IMR-90 (cell line): ENCODE results near the gene KLHL6. TPM values are rescaled to one million over a fixed set of nuclear protein-coding genes. Genes with fewer than 3 reads are reported as not detected.
"Not testable (repeated sequence)": the region's sequence is repeated elsewhere in the genome, so short reads cannot be mapped to it uniquely, and the experiment has no call there.

Experiments used
- ATAC-seq: fragments of 200-7000 bp; cut with Tn5 transposase; 2 replicates; pipeline ENCODE4 v1.9.1; 2020; ENCODE audit warnings: low read depth, mild to moderate bottlenecking, moderate library complexity
- BruUV-seq: library from RNA; stranded (reverse); fragments of 400-500 nt; replicated peaks from 2 replicates; lab custom pipeline; 2021; lab: Mats Ljungman, UMichigan
- CTCF ChIA-PET: fragments of 300-600 bp; formaldehyde crosslinking; extraction: SDS; loops from one replicate; lab custom pipeline; 2021; ENCODE audit warnings: antibody characterized with exemption; lab: Yijun Ruan, JAX
- POLR2A ChIA-PET: fragments of 300-600 bp; sonication (Branson Sonifier 250); formaldehyde crosslinking; loops from one replicate; lab custom pipeline; 2022; ENCODE audit warnings: antibody characterized with exemption; ENCODE audit not compliant: unreplicated experiment; lab: Charles Lee
- DNase-seq: peaks from one replicate; pipeline ENCODE4 v3.0.0; 2013
- H2AFZ ChIP-seq: replicated peaks from 2 replicates; pipeline ENCODE3; 2013; ENCODE audit warnings: low read length, mild to moderate bottlenecking; ENCODE audit not compliant: poor library complexity
- H2AK5ac ChIP-seq: 2 replicates; pipeline ENCODE4 v1.6.1; 2013; ENCODE audit warnings: low read depth, low read length, inconsistent platforms
- H2AK9ac ChIP-seq: replicated peaks from 2 replicates; pipeline ENCODE3; 2013; ENCODE audit warnings: mild to moderate bottlenecking, low read depth, low read length, moderate library complexity; ENCODE audit not compliant: poor library complexity
- H2BK120ac ChIP-seq: 2 replicates; pipeline ENCODE4 v1.6.1; 2013; ENCODE audit warnings: low read depth, low read length, inconsistent platforms
- H2BK15ac ChIP-seq: 3 replicates; pipeline ENCODE4 v1.6.1; 2013; ENCODE audit warnings: low read depth, low read length, inconsistent platforms
- H2BK20ac ChIP-seq: 2 replicates; pipeline ENCODE4 v1.6.1; 2013; ENCODE audit warnings: low read depth, mild to moderate bottlenecking, inconsistent platforms, low read length, moderate library complexity
- H2BK5ac ChIP-seq: 2 replicates; pipeline ENCODE4 v1.6.1; 2013; ENCODE audit warnings: mild to moderate bottlenecking, low read depth, low read length, inconsistent platforms; ENCODE audit not compliant: poor library complexity, severe bottlenecking
- H3K14ac ChIP-seq: replicated peaks from 2 replicates; pipeline ENCODE4 v1.6.1; 2013; ENCODE audit warnings: low read depth, low read length, inconsistent platforms
- H3K18ac ChIP-seq: 2 replicates; pipeline ENCODE4 v1.6.1; 2013; ENCODE audit warnings: low read depth, low read length, control low read depth
- H3K23ac ChIP-seq: 2 replicates; pipeline ENCODE4 v1.6.1; 2013; ENCODE audit warnings: low read depth, low read length, inconsistent platforms
- H3K27ac ChIP-seq: 2 replicates; pipeline ENCODE4 v1.5.1; 2013; ENCODE audit warnings: mild to moderate bottlenecking, control low read depth, low read length; ENCODE audit not compliant: insufficient read depth
- H3K27me3 ChIP-seq: 2 replicates; pipeline ENCODE4 v1.6.1; 2013; ENCODE audit warnings: low read length; ENCODE audit not compliant: control insufficient read depth, insufficient read depth
- H3K36me3 ChIP-seq: 2 replicates; pipeline ENCODE4 v1.6.1; 2013; ENCODE audit warnings: low read length, mixed read lengths; ENCODE audit not compliant: control insufficient read depth, insufficient read depth
- H3K4ac ChIP-seq: 2 replicates; pipeline ENCODE4 v1.6.1; 2013; ENCODE audit warnings: low read depth, low read length, inconsistent platforms
- H3K4me1 ChIP-seq: 2 replicates; pipeline ENCODE4 v1.6.1; 2013; ENCODE audit warnings: low read length, mixed read lengths; ENCODE audit not compliant: control insufficient read depth, insufficient read depth
- H3K4me2 ChIP-seq: 2 replicates; pipeline ENCODE4 v1.6.1; 2013; ENCODE audit warnings: low read depth, mild to moderate bottlenecking, control low read depth, low read length, moderate library complexity
- H3K4me3 ChIP-seq: 2 replicates; pipeline ENCODE4 v1.5.1; 2013; ENCODE audit warnings: low read depth, mild to moderate bottlenecking, control low read depth, low read length, moderate library complexity; ENCODE audit not compliant: insufficient read depth
- H3K56ac ChIP-seq: 2 replicates; pipeline ENCODE4 v1.6.1; 2013; ENCODE audit warnings: low read length, inconsistent platforms; ENCODE audit not compliant: insufficient read depth; ENCODE audit errors: extremely low read depth
- H3K79me1 ChIP-seq, 2 experiments: 2 replicates each; pipeline ENCODE4 v1.6.1; 2013; ENCODE audit warnings: low read length in 2 of 2, inconsistent platforms in 1 of 2, low read depth in 1 of 2
- H3K9ac ChIP-seq: 2 replicates; pipeline ENCODE4 v1.6.1; 2013; ENCODE audit warnings: low read depth, low read length, control low read depth
- H3K9me1 ChIP-seq: 2 replicates; pipeline ENCODE4 v1.6.1; 2013; ENCODE audit warnings: low read length, inconsistent platforms; ENCODE audit not compliant: insufficient read depth
- H3K9me3 ChIP-seq: 2 replicates; pipeline ENCODE4 v1.6.1; 2013; ENCODE audit warnings: low read length; ENCODE audit not compliant: control insufficient read depth, insufficient read depth
- H4K20me1 ChIP-seq: 2 replicates; pipeline ENCODE4 v1.6.1; 2013; ENCODE audit warnings: low read length, inconsistent platforms; ENCODE audit not compliant: insufficient read depth
- H4K5ac ChIP-seq: 2 replicates; pipeline ENCODE4 v1.6.1; 2013; ENCODE audit warnings: mild to moderate bottlenecking, low read depth, low read length, control low read depth
- H4K8ac ChIP-seq, 2 experiments: 2 replicates each; pipeline ENCODE4 v1.6.1; 2013; ENCODE audit warnings: low read depth in 2 of 2, low read length in 2 of 2, control low read depth in 1 of 2, inconsistent platforms in 1 of 2
- H4K91ac ChIP-seq: 2 replicates; pipeline ENCODE4 v1.6.1; 2013; ENCODE audit warnings: low read depth, low read length, inconsistent platforms; ENCODE audit not compliant: insufficient read depth
- MAFK ChIP-seq: IDR thresholded peaks from 2 replicates; pipeline ENCODE4 v1.6.1; 2012; ENCODE audit warnings: low read depth, low read length, improper control_type of control experiment
- MXI1 ChIP-seq: IDR thresholded peaks from 2 replicates; pipeline ENCODE4 v1.6.1; 2012; ENCODE audit warnings: low read depth, mild to moderate bottlenecking, low read length, moderate library complexity, borderline replicate concordance
- NFE2L2 ChIP-seq: fragments of 150-350 bp; IDR thresholded peaks from 2 replicates; pipeline ENCODE4 v1.6.1; 2016; ENCODE audit warnings: low read depth, mild to moderate bottlenecking, low read length
- POLR2A ChIP-seq: IDR thresholded peaks from 2 replicates; pipeline ENCODE4 v1.6.1; 2012; ENCODE audit warnings: mild to moderate bottlenecking, low read depth, low read length
- SMC3 ChIP-seq: fragments of 150-350 bp; IDR thresholded peaks from 2 replicates; pipeline ENCODE4 v1.6.1; 2016; ENCODE audit warnings: low read depth, mild to moderate bottlenecking, antibody characterized with exemption, low read length, moderate library complexity
- WGBS, 2 experiments: methylation state at CpG; one replicate each; pipeline versions ENCODE4 v1.1.5 to v1.1.7; 2013; ENCODE audit warnings: missing lambda C conversion rate in 2 of 2; ENCODE audit not compliant: insufficient read length in 1 of 2; ENCODE audit errors: extremely low coverage in 2 of 2; 5-methylcytosine and 5-hydroxymethylcytosine counted together
- dilution Hi-C: fragments of 300-500 bp; cut with HindIII; formaldehyde crosslinking; loops from one replicate; pipeline ENCODE4 v1.14.3; 2018; ENCODE audit warnings: low sequenced_read_pairs; ENCODE audit not compliant: unreplicated experiment
- in situ Hi-C: fragments of 300-500 bp; cut with MboI; formaldehyde crosslinking; loops from 3 replicates; pipeline ENCODE4 v1.14.3; 2019; ENCODE audit warnings: low sequenced_read_pairs, inconsistent platforms, mixed read lengths
- intact Hi-C: fragments of 100-400 bp; cut with micrococcal nuclease; formaldehyde crosslinking; loops from 2 replicates; pipeline ENCODE4 v1.10.0; 2022
- polyA plus RNA-seq, 3 experiments: library from polyadenylated mRNA; depleted of rRNA; stranded (reverse); fragments of >200 nt; gene quantifications; 2 replicates each; pipeline ENCODE4 v1.2.3, GENCODE V29; 2012; ENCODE audit warnings: low replicate concordance in 1 of 3
- total RNA-seq: library from RNA; depleted of rRNA; stranded (reverse); fragments of >200 nt; gene quantifications from 2 replicates; pipeline ENCODE4 v1.2.3, GENCODE V29; 2012
- TF ChIP-seq, protein P1 (sequence below): conservative IDR thresholded peaks from 2 replicates; pipeline ENCODE4 v1.5.1; 2012; ENCODE audit warnings: mild to moderate bottlenecking, low read depth, low read length, improper control_type of control experiment

KLHL6 gene
- total and polyA plus RNA-seq, 2 of the 4 experiments (the other 2 are of a cell fraction): not detected

- Histone ChIP-seq H3K23ac (no peak overlapping the region), H3K18ac (no peak overlapping the region), H3K79me1 (no peaks in the 10 kb centered on the region; a peak in 1 of 4 replicates), H3K14ac (no peak overlapping the region), H3K27me3 (peaks cover 7% of the 10 kb centered on the region), H2BK20ac (no peak overlapping the region), H2AK9ac (no peak overlapping the region), H2BK15ac (no peak overlapping the region), H3K9me3 (peaks cover 7% of the 10 kb centered on the region), H3K9me1 (no peaks in the 10 kb centered on the region), H4K91ac (no peak overlapping the region), H3K4ac (no peak overlapping the region), H2AK5ac (no peak overlapping the region), H2AFZ (no peak overlapping the region), H3K4me3 (no peak overlapping the region), H3K4me2 (no peak overlapping the region), H2BK5ac (no peak overlapping the region), H3K4me1 (no peaks in the 10 kb centered on the region), H3K56ac (no peak overlapping the region), H4K8ac (no peak overlapping the region), H2BK120ac (no peak overlapping the region), H4K20me1 (no peaks in the 10 kb centered on the region), H3K27ac (no peak overlapping the region), H3K36me3 (no peaks in the 10 kb centered on the region), H4K5ac (no peak overlapping the region), H3K9ac (no peak overlapping the region)
- BruUV-seq: no TSS peak
- ATAC-seq (no peak), DNase-seq (no peak)
- ChIA-PET CTCF (no interaction called here), POLR2A (no interaction called here)
- in situ Hi-C loops: no loop called here
- no peak for TF ChIP-seq MXI1
- TF ChIP-seq NFE2L2: no peak
- TF ChIP-seq, protein P1, sequence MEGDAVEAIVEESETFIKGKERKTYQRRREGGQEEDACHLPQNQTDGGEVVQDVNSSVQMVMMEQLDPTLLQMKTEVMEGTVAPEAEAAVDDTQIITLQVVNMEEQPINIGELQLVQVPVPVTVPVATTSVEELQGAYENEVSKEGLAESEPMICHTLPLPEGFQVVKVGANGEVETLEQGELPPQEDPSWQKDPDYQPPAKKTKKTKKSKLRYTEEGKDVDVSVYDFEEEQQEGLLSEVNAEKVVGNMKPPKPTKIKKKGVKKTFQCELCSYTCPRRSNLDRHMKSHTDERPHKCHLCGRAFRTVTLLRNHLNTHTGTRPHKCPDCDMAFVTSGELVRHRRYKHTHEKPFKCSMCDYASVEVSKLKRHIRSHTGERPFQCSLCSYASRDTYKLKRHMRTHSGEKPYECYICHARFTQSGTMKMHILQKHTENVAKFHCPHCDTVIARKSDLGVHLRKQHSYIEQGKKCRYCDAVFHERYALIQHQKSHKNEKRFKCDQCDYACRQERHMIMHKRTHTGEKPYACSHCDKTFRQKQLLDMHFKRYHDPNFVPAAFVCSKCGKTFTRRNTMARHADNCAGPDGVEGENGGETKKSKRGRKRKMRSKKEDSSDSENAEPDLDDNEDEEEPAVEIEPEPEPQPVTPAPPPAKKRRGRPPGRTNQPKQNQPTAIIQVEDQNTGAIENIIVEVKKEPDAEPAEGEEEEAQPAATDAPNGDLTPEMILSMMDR: no peak
- no peak for TF ChIP-seq POLR2A
- no peak for TF ChIP-seq SMC3
- TF ChIP-seq MAFK: no peak
- no CpG with 5 or more reads among the region's 1 CpG for WGBS, 2 experiments
- intact Hi-C loops: no loop called here
- dilution Hi-C loops: no loop called here
Observed at GRCh38 chr3:183442994-183443393, 112.5 kb downstream of the KLHL6 start.

GRCh38 chr3:183440521-183440920 lies 115.0 kb downstream of the KLHL6 start:
- H3K4me1 ChIP-seq, H3K4ac ChIP-seq, H2AK9ac ChIP-seq, dilution Hi-C loops, H2BK15ac ChIP-seq, POLR2A ChIA-PET, CTCF ChIA-PET, H3K9me1 ChIP-seq, H4K5ac ChIP-seq, H3K4me3 ChIP-seq, H4K20me1 ChIP-seq, H3K23ac ChIP-seq, H3K79me1 ChIP-seq, BruUV-seq, H3K56ac ChIP-seq, DNase-seq, H2AFZ ChIP-seq, H2BK20ac ChIP-seq, H3K18ac ChIP-seq, H3K9ac ChIP-seq, H3K4me2 ChIP-seq, in situ Hi-C loops, H3K14ac ChIP-seq, H3K36me3 ChIP-seq, H4K91ac ChIP-seq, H2AK5ac ChIP-seq, H2BK120ac ChIP-seq, H2BK5ac ChIP-seq, H3K27ac ChIP-seq, intact Hi-C loops, H4K8ac ChIP-seq, ATAC-seq, H3K9me3 ChIP-seq: not testable (repeated sequence)
- no CpG with 5 or more reads among the region's 3 CpGs for WGBS, 2 experiments
- H3K27me3 ChIP-seq: peaks cover 26% of the 10 kb centered on the region
